Activated naive CD4-positive, alpha-beta T cell treated with anti-CD3 and anti-CD28 coated beads for 36 hours (primary cell): ENCODE measurements around the gene SLIT1. TPM values are rescaled to one million over a fixed set of nuclear protein-coding genes. Genes with fewer than 3 reads are reported as not detected.

Source experiments
- CTCF ChIA-PET: fragments of 350-600 bp; sonication (Branson Sonifier 250); formaldehyde crosslinking; loops from one replicate; lab custom pipeline; 2021; ENCODE audit warnings: antibody characterized with exemption; lab: Charles Lee
- DNase-seq: peaks from one replicate; pipeline ENCODE4 v3.0.0-alpha.2; 2020
- H3K27ac Mint-ChIP-seq: one replicate; pipeline ENCODE4 v1.8.0; 2021; ENCODE audit warnings: mild to moderate bottlenecking, mixed read lengths
- H3K27me3 Mint-ChIP-seq: one replicate; pipeline ENCODE4 v1.8.0; 2021; ENCODE audit warnings: low read depth, mixed read lengths
- H3K36me3 Mint-ChIP-seq: one replicate; pipeline ENCODE4 v1.8.0; 2021; ENCODE audit warnings: low read depth, mixed read lengths
- H3K4me1 Mint-ChIP-seq: one replicate; pipeline ENCODE4 v1.8.0; 2021; ENCODE audit warnings: low read depth, mixed read lengths
- H3K4me3 Mint-ChIP-seq: one replicate; pipeline ENCODE4 v1.8.0; 2021; ENCODE audit warnings: mild to moderate bottlenecking, moderate library complexity, mixed read lengths
- H3K9me3 Mint-ChIP-seq: one replicate; pipeline ENCODE4 v1.8.0; 2021; ENCODE audit warnings: mixed read lengths
- intact Hi-C: fragments of 100-400 bp; cut with micrococcal nuclease; formaldehyde crosslinking; loops from one replicate; pipeline ENCODE4 v1.15.1; 2023
- total RNA-seq, 2 experiments: library from RNA; stranded (reverse); gene quantifications; one replicate each; pipeline ENCODE4 v1.2.3, GENCODE V29; 2021

SLIT1 gene
- total RNA-seq, 2 experiments from 2014 or later, result 0.44 to 0.60 TPM

DNA sequence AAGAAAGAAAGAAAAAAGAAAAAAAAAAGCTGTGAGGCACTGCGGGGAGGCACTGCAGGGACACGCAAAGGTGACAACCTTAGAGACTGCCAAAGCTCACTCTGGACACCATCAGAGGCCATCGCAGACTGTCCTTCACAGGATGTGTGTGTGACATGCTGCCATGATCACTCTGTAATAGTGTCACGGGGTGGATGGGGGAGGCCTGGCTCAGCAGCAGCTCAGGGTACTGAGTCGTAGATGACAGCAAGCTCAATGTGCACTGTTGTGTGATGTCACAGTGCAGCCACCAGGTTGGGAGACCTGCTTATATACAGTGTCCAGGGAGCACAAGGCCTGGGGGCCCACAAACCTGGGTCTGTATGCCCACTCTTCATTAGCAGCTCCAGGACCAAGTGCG, 83.3 kb downstream of the SLIT1 start:
- H3K4me1 Mint-ChIP-seq, result no peaks in the 10 kb centered on the region
- DNase-seq, result no peak
- no peaks in the 10 kb centered on the region for H3K9me3 Mint-ChIP-seq
- intact Hi-C loops, result no loop called here
- CTCF ChIA-PET, result interaction anchor here (0.7 to 1.4 kb wide), 3 partner anchors 10 to 107 kb away, joined by 3 to 6 read pairs (median 5); no protein-coding TSS in a partner anchor
- H3K27me3 Mint-ChIP-seq, result peaks cover 6% of the 10 kb centered on the region
- H3K27ac Mint-ChIP-seq, result no peak overlapping the region
- no peaks in the 10 kb centered on the region for H3K36me3 Mint-ChIP-seq
- no peak overlapping the region for H3K4me3 Mint-ChIP-seq

DNA sequence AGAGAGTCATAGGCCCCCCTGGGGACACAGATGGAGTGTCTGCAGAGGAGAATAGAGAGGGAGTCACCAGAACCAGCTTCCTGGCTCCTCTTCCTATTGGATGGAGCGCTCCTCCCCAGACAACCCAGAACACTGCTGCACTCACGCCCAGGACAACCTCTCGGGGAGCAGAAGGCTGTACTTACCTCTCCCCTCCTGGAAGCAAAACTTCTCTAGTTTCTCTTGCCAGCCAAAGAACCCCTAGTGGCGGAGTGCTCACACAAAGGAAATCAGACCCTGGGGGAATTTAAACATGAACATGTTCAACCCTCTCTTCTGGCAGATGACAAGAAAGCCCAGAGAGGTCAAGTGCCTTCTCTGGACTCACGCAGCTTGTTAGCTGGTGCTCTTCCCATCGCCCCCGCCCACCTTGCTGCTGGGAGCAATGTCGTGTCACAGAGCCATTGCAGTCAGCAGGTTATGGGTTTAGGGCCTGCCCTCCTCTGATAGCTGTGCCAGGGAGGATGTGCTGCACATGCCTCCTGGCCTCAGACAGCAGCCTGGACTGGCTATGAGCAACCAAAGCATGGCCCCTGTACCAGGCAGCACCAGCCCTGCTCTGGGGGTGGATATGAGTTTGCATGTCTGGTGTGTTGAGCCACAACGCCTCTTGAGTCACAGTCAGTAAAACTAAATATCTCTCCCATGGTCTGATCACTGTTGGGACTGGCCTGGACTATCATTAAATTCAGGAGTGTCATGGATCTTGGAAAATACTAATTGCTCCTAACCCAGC, 84.4 kb downstream of the SLIT1 start:
- no peak for DNase-seq
- intact Hi-C loops, result no loop called here
- CTCF ChIA-PET, result no interaction called here
- peaks cover 12% of the 10 kb centered on the region for H3K27me3 Mint-ChIP-seq
- H3K36me3 Mint-ChIP-seq, result no peaks in the 10 kb centered on the region
- H3K4me1 Mint-ChIP-seq, result peaks cover 6% of the 10 kb centered on the region
- no peaks in the 10 kb centered on the region for H3K9me3 Mint-ChIP-seq
- H3K4me3 Mint-ChIP-seq, result no peak overlapping the region
- no peak overlapping the region for H3K27ac Mint-ChIP-seq

DNA sequence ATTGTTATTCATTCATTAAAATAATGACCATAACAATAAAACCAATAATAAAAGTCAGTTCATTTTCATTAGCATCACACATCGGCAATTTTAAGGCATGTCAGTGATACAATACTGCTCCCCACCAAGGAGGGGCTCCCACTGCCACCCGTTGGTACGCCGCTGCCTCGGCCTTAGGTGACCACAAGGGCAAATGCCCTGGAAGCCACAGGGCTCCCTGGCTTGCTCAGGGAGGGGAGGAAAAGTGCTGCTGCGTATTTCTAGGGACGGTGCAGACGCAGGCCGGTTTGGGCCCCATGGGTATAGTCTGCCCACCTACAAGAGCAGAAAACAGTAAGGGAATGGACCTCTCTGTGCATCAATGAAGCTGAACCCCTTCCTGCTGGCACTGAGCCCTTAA, 85.1 kb downstream of the SLIT1 start:
- no peak overlapping the region for H3K4me3 Mint-ChIP-seq
- no peak for DNase-seq
- no peak overlapping the region for H3K27ac Mint-ChIP-seq
- H3K27me3 Mint-ChIP-seq, result peaks cover 16% of the 10 kb centered on the region
- intact Hi-C loops, result no loop called here
- H3K9me3 Mint-ChIP-seq, result no peaks in the 10 kb centered on the region
- CTCF ChIA-PET, result no interaction called here
- H3K36me3 Mint-ChIP-seq, result no peaks in the 10 kb centered on the region
- H3K4me1 Mint-ChIP-seq, result peaks cover 12% of the 10 kb centered on the region

DNA sequence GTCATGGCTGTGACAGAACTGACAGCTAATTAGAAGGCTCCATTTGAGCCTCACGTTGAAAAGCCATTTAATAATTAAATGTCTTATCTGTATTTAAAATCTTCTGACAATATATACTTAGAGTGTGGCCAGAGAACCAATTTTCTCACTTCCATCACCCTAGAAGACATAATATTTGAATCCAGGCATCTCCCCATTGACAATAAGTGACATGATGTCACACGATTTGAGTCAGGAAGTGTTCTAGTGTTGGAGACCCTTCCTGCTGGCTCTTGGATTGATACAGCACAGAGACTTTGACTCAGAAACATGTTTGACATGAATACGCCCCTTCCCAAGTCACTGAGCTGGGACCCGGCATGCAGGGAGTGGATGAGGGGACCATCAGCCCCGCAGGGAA, 85.9 kb downstream of the SLIT1 start:
- intact Hi-C loops, result no loop called here
- no peaks in the 10 kb centered on the region for H3K36me3 Mint-ChIP-seq
- H3K27ac Mint-ChIP-seq, result no peak overlapping the region
- CTCF ChIA-PET, result no interaction called here
- H3K4me1 Mint-ChIP-seq, result peaks cover 12% of the 10 kb centered on the region
- H3K4me3 Mint-ChIP-seq, result no peak overlapping the region
- DNase-seq, result no peak
- H3K9me3 Mint-ChIP-seq, result no peaks in the 10 kb centered on the region
- H3K27me3 Mint-ChIP-seq, result peaks cover 20% of the 10 kb centered on the region

DNA sequence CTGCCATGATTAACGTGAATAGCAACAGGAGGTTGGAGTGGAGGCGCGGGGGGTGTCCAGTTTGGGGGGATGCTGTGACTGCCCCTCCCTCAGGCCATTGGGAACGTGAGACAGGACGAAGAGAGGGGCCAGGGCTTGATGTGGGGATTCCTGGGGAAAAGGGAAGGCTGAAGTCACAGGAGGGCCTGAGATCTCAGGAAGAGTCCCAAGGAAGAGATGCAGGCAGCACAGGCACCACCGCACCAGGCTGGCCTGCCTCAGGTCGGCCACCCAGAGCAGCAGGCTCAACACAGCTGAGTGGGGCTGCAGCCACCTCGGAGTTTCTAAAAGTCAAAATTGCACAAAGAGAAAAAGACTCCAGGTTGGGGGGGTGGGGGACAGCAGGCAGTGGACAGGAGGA, 86.7 kb downstream of the SLIT1 start:
- H3K9me3 Mint-ChIP-seq, result no peaks in the 10 kb centered on the region
- peaks cover 12% of the 10 kb centered on the region for H3K4me1 Mint-ChIP-seq
- DNase-seq, result no peak
- intact Hi-C loops, result no loop called here
- no peaks in the 10 kb centered on the region for H3K36me3 Mint-ChIP-seq
- H3K27ac Mint-ChIP-seq, result no peak overlapping the region
- H3K4me3 Mint-ChIP-seq, result no peak overlapping the region
- CTCF ChIA-PET, result no interaction called here
- peaks cover 20% of the 10 kb centered on the region for H3K27me3 Mint-ChIP-seq

DNA sequence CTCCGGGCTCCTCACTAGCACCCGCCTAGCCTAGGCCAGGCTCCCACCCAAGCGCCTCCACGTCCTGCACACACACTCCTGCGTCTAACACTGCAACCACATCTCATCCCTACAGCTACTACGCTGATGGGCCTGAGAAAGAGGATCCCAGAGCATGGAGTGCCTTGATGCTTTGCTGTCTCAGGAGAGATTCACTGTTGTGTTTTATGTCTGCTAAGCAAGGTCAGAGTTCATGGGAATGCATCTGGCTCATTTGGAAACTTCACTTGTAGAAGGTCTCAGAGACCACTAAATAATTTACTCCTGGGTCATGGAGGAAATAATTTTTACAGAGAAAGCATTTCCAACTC, 88.7 kb downstream of the SLIT1 start:
- Mint-ChIP-seq H3K27me3 (peaks cover 20% of the 10 kb centered on the region), H3K36me3 (no peaks in the 10 kb centered on the region), H3K27ac (no peak overlapping the region), H3K4me1 (peaks cover 12% of the 10 kb centered on the region), H3K9me3 (no peaks in the 10 kb centered on the region), H3K4me3 (no peak overlapping the region)
- CTCF ChIA-PET, result interaction anchor here (0.9 to 1.6 kb wide), 3 partner anchors 25 to 137 kb away, joined by 4 to 6 read pairs (median 5); no protein-coding TSS in a partner anchor
- intact Hi-C loops, result no loop called here
- no peak for DNase-seq

DNA sequence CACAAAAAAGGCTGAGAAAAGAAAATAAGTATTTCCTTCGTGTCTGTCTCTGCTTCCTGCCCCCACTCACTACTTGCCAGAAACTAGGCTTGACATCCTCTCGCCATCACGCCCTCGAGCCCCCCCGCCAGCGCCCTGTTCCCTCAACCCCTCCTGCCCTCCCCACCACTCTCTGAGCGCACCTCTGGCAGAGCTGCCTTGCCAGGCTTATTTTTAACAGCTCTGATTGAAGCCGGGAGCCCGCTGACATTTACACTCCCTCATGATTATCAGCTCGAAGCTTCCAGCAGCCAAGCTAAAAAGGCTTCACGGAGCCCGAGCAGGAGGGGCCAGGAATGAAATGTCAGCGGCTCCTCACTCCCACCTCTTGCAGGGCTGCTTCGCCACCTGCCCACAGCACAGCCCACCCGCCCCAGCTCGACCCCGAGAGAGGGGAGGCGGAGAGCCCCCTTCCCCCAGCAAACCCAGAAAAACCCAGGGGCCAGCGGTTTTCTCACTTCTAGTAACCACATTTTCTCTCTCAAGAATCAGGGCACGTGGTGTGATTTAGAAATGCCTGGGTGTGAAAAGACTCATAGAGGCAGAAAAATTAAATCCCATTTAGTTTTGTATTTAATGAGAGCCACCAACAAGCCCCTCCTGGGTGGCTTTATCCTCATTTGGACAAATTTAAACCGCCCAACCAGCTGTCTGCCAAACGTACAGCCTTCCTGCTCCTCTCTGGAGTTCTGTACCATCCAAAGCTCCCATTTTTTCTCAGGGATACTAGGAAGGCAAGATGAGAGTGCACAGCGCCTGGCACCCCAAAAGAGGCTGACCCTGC, 89.3 kb downstream of the SLIT1 start:
- peak; percentile 30 for DNase-seq
- Mint-ChIP-seq H3K27ac (no peak overlapping the region), H3K9me3 (no peaks in the 10 kb centered on the region), H3K4me1 (peaks cover 12% of the 10 kb centered on the region), H3K27me3 (peaks cover 20% of the 10 kb centered on the region), H3K36me3 (no peaks in the 10 kb centered on the region), H3K4me3 (no peak overlapping the region)
- CTCF ChIA-PET, result interaction anchor here (1.0 to 1.6 kb wide), 4 partner anchors 15 to 59 kb away, joined by 3 to 6 read pairs (median 4); no protein-coding TSS in a partner anchor
- intact Hi-C loops, result no loop called here

DNA sequence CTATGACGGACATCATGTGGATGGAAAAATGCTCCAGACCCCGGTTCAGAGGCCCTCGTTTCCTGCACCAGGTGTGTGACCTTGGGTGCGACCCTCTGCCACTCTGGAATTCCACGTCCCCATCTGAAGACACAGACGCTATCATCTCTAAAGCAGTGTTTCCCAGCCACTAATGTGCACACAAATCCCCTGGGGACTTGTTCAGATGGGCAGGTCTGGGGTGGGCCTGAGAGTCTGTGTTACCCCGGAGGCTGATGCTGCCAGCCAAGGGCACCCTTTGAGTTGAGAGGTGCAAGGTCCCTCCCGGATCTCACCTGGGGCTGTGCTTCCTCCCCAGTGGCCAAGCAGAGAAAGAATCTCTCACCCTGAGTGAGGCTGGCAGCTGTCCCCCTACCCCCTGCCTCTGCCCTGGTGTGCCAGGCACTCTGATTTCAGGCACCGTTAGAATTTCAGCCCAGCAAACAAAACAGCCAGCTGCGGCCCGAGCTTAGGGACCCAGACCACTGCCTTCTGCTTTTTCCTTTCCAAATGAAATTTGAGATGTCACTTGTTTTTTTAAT, 90.0 kb downstream of the SLIT1 start:
- Mint-ChIP-seq H3K27ac (no peak overlapping the region), H3K36me3 (no peaks in the 10 kb centered on the region), H3K4me1 (peaks cover 12% of the 10 kb centered on the region), H3K9me3 (no peaks in the 10 kb centered on the region), H3K4me3 (no peak overlapping the region), H3K27me3 (peaks cover 20% of the 10 kb centered on the region)
- intact Hi-C loops, result no loop called here
- DNase-seq, result no peak
- CTCF ChIA-PET, result interaction anchor here (1.0 to 1.6 kb wide), 4 partner anchors 14 to 58 kb away, joined by 3 to 6 read pairs (median 4); no protein-coding TSS in a partner anchor

DNA sequence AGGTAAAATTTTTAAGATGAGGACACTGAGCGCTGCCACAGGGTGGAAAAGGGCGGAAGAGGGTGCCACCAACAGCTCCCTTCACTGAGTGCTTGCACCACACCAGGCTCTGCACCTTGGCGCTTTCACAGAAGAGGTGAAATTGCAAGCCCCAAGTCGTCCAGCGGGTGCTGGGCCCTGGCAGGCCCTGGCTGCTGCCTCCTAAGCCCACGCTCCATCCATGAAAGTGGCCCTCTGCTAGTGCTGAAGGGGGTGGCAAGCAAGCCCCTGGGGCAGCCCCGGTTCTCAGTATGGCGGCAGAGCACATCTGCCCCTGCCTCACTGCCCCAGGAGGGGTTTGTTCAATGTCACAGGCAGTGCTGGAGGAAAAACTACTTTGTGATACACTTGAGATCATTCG, 95.1 kb downstream of the SLIT1 start:
- Mint-ChIP-seq H3K27ac (no peak overlapping the region), H3K36me3 (no peaks in the 10 kb centered on the region), H3K4me1 (no peaks in the 10 kb centered on the region), H3K9me3 (no peaks in the 10 kb centered on the region), H3K4me3 (no peak overlapping the region), H3K27me3 (peaks cover 25% of the 10 kb centered on the region)
- CTCF ChIA-PET, result interaction anchor here (0.8 to 2.4 kb wide), 2 partner anchors 9 to 119 kb away, joined by 3 to 8 read pairs; no protein-coding TSS in a partner anchor
- intact Hi-C loops, result no loop called here
- DNase-seq, result no peak

DNA sequence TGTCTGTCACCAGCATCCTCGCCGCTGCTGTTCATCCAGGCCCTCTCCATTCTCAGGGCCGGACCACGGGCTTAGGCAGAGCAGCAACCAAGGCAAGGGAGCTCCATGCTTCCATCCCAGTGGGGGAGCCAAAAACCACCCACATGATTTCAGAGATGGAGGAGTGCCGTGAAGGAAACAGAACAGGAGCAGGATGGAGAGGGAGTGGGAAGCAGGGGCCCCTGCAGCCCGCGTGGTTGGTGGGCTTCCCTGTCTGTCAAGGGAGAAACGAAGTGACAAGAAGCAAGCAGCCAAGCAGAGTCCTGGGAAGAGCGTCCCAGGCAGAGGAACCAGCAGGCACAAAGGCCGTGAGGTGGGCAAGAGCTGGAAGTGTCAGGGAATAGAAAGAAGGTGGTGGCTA, 95.7 kb downstream of the SLIT1 start:
- H3K4me1 Mint-ChIP-seq, result no peaks in the 10 kb centered on the region
- H3K36me3 Mint-ChIP-seq, result no peaks in the 10 kb centered on the region
- CTCF ChIA-PET, result interaction anchor here (2.4 kb wide), 1 partner anchor 120 kb away, joined by 8 read pairs; no protein-coding TSS in a partner anchor
- no peak for DNase-seq
- intact Hi-C loops, result no loop called here
- peaks cover 26% of the 10 kb centered on the region for H3K27me3 Mint-ChIP-seq
- no peak overlapping the region for H3K4me3 Mint-ChIP-seq
- no peak overlapping the region for H3K27ac Mint-ChIP-seq
- no peaks in the 10 kb centered on the region for H3K9me3 Mint-ChIP-seq

DNA sequence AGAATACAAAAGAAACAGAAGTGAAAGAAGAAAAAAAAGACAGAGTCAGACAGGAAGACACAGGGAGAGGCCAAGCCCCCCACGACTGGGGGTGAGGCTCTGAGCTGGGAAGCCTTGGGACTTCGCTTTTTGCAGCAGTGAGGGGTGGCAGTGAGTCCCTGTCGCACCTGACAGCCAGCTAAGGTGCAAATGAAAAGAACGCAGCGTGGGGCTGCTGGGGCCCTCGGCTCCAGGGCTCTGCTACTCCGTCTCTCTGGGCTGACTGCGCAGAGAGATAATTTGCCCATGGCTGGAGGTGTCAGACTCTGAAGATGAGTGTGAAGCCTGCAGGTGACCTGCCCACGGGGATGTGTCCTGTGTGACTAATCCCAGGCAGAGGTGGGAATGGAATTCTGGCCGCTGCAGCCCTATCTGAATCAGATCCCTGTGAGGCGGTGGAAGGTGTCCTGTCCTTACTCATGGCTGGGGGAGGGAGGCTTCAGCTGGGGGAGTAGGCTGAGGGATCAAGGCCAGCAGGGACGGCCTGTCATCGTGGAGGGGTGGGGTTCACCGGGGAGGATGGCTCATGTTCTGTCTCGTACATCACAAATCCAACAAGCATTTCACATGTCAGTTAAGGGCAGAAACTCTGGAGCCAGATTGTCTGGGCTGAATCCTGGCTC, 96.4 kb downstream of the SLIT1 start:
- no peaks in the 10 kb centered on the region for H3K36me3 Mint-ChIP-seq
- intact Hi-C loops, result no loop called here
- no peak overlapping the region for H3K4me3 Mint-ChIP-seq
- DNase-seq, result no peak
- CTCF ChIA-PET, result interaction anchor here (2.4 kb wide), 1 partner anchor 121 kb away, joined by 8 read pairs; no protein-coding TSS in a partner anchor
- H3K27me3 Mint-ChIP-seq, result peaks cover 24% of the 10 kb centered on the region
- no peaks in the 10 kb centered on the region for H3K4me1 Mint-ChIP-seq
- H3K9me3 Mint-ChIP-seq, result no peaks in the 10 kb centered on the region
- H3K27ac Mint-ChIP-seq, result no peak overlapping the region

DNA sequence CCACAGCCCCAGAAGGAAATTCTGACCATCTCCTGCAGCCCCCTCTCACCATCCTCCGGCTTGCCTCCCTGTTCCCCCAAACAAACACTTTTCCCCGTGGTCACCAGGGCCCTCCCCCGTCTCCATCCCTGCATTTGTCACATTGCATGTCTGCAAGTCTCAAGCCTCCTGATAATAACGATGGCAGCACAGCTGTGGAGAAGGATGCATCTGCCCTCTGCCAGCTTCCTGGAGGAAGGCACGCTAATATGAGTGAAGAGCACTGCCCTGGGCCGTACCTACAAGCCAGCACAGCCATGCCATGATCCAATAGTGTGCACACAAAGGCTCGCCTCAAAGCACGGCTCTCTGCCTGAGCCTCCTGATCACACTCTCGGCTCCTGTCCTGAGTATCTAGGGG, 98.5 kb downstream of the SLIT1 start:
- Mint-ChIP-seq H3K9me3 (no peaks in the 10 kb centered on the region), H3K4me1 (no peaks in the 10 kb centered on the region), H3K36me3 (no peaks in the 10 kb centered on the region), H3K27ac (no peak overlapping the region), H3K27me3 (peaks cover 31% of the 10 kb centered on the region), H3K4me3 (no peak overlapping the region)
- DNase-seq, result no peak
- CTCF ChIA-PET, result interaction anchor here (0.7 kb wide), 1 partner anchor 123 kb away, joined by 6 read pairs; no protein-coding TSS in a partner anchor
- intact Hi-C loops, result no loop called here
